Chondrocyte (in vitro differentiated cells): ENCODE results near the gene EPHA6. TPM values are rescaled to one million over a fixed set of nuclear protein-coding genes. Genes with fewer than 3 reads are reported as not detected.

ENCODE experiments used
- DNase-seq: peaks from one replicate; pipeline ENCODE4 v3.0.0; 2021; ENCODE audit warnings: mixed read lengths, low spot score
- H3K27ac Mint-ChIP-seq: one replicate; pipeline ENCODE4 v1.8.0; 2021; ENCODE audit warnings: mild to moderate bottlenecking, moderate library complexity, mixed read lengths; ENCODE audit not compliant: unreplicated experiment
- H3K27me3 Mint-ChIP-seq: 2 replicates; pipeline ENCODE4 v1.8.0; 2021; ENCODE audit warnings: low read depth, mixed read lengths
- H3K36me3 Mint-ChIP-seq: 2 replicates; pipeline ENCODE4 v1.8.0; 2021; ENCODE audit warnings: low read depth, mixed read lengths
- H3K4me1 Mint-ChIP-seq: 2 replicates; pipeline ENCODE4 v1.8.0; 2021; ENCODE audit warnings: low read depth, mild to moderate bottlenecking, mixed read lengths
- H3K4me3 Mint-ChIP-seq: one replicate; pipeline ENCODE4 v1.8.0; 2021; ENCODE audit warnings: mild to moderate bottlenecking, moderate library complexity, mixed read lengths; ENCODE audit not compliant: unreplicated experiment
- H3K9me3 Mint-ChIP-seq: 2 replicates; pipeline ENCODE4 v1.8.0; 2021; ENCODE audit warnings: low read depth, mixed read lengths
- CTCF ChIP-seq: fragments of 200-600 bp; sonication (generic); IDR thresholded peaks from 2 replicates; pipeline ENCODE4 v1.5.0; 2021; ENCODE audit warnings: antibody characterized with exemption, mild to moderate bottlenecking, moderate library complexity
- total RNA-seq: library from RNA; stranded (reverse); gene quantifications from 3 replicates; pipeline ENCODE4 v1.2.1, GENCODE V29; 2021

EPHA6 gene
- total RNA-seq, 1 donor from 2014 or later, result 0.62 TPM

- Mint-ChIP-seq H3K4me3 (no peak overlapping the region), H3K27ac (no peak overlapping the region)
Observed at GRCh38 chr3:96863129-96863740, 48.8 kb downstream of the EPHA6 start.

GRCh38 chr3:96865605-96866004, 51.2 kb downstream of the EPHA6 start:
- no peak for TF ChIP-seq CTCF
- no peak overlapping the region for H3K27ac Mint-ChIP-seq

More at GRCh38 chr3:96863129-96863740, 48.8 kb downstream of the EPHA6 start:
- H3K4me1 Mint-ChIP-seq, result no peaks in the 10 kb centered on the region
- TF ChIP-seq CTCF, result peak; percentile 94
- H3K27me3 Mint-ChIP-seq, result peaks cover 16% of the 10 kb centered on the region
- H3K9me3 Mint-ChIP-seq, result no peaks in the 10 kb centered on the region
- no peaks in the 10 kb centered on the region for H3K36me3 Mint-ChIP-seq
- no peak for DNase-seq

GRCh38 chr3:96869316-96869715, 54.9 kb downstream of the EPHA6 start:
- H3K36me3 Mint-ChIP-seq, result no peaks in the 10 kb centered on the region
- H3K4me1 Mint-ChIP-seq, result no peaks in the 10 kb centered on the region
- no peaks in the 10 kb centered on the region for H3K9me3 Mint-ChIP-seq
- H3K27ac Mint-ChIP-seq, result no peak overlapping the region
- DNase-seq, result no peak
- peaks cover 17% of the 10 kb centered on the region for H3K27me3 Mint-ChIP-seq
- TF ChIP-seq CTCF, result no peak
- no peak overlapping the region for H3K4me3 Mint-ChIP-seq

More at GRCh38 chr3:96865605-96866004, 51.2 kb downstream of the EPHA6 start:
- Mint-ChIP-seq H3K4me3 (no peak overlapping the region), H3K4me1 (no peaks in the 10 kb centered on the region), H3K27me3 (peaks cover 20% of the 10 kb centered on the region), H3K36me3 (no peaks in the 10 kb centered on the region), H3K9me3 (no peaks in the 10 kb centered on the region)
- no peak for DNase-seq

GRCh38 chr3:96877510-96877909, 63.1 kb downstream of the EPHA6 start:
- H3K4me3 Mint-ChIP-seq, result no peak overlapping the region
- H3K36me3 Mint-ChIP-seq, result no peaks in the 10 kb centered on the region
- no peaks in the 10 kb centered on the region for H3K4me1 Mint-ChIP-seq
- no peak for TF ChIP-seq CTCF
- peaks cover 16% of the 10 kb centered on the region for H3K27me3 Mint-ChIP-seq
- H3K9me3 Mint-ChIP-seq, result peaks cover 3% of the 10 kb centered on the region
- DNase-seq, result no peak
- no peak overlapping the region for H3K27ac Mint-ChIP-seq

- no peaks in the 10 kb centered on the region for H3K36me3 Mint-ChIP-seq
- peaks cover 4% of the 10 kb centered on the region for H3K27me3 Mint-ChIP-seq
- peaks cover 3% of the 10 kb centered on the region for H3K9me3 Mint-ChIP-seq
- DNase-seq, result no peak
- H3K4me3 Mint-ChIP-seq, result no peak overlapping the region
- no peaks in the 10 kb centered on the region for H3K4me1 Mint-ChIP-seq
- H3K27ac Mint-ChIP-seq, result no peak overlapping the region
- no peak for TF ChIP-seq CTCF
Observed at GRCh38 chr3:96900031-96900430, 85.6 kb downstream of the EPHA6 start.
